ENCODE results near the gene RNF32. TPM values are rescaled to one million over a fixed set of nuclear protein-coding genes. Genes with fewer than 3 reads are reported as not detected.

RNF32 gene
- total RNA-seq, 4 donors from 2014 or later: 0.30 to 4.2 (median 1.5) TPM

- WGBS, 2 donors: 62 to 68% methylated on average over 9 of the region's 9 CpGs
- no peak for DNase-seq (ENCODE audit: low spot score in 2 of 2)
- intact Hi-C loops (cut with DNase I; ENCODE audit: low total_unique reads): no loop called here
- H3K4me3 ChIP-seq (ENCODE audit: low read depth, poor library complexity, severe bottlenecking): no peak overlapping the region
- TF ChIP-seq CTCF (IDR thresholded peaks at IDR 0.05) (no peak), POLR2A (IDR thresholded peaks at IDR 0.05) (no peak)
Measured at GRCh38 chr7:156650042-156650441, 9.5 kb downstream of the RNF32 start.

- TF ChIP-seq POLR2A (IDR thresholded peaks at IDR 0.05): no peak
- no peak for TF ChIP-seq CTCF (IDR thresholded peaks at IDR 0.05)
- intact Hi-C loops (cut with DNase I; ENCODE audit: low total_unique reads): no loop called here
Measured at GRCh38 chr7:156651474-156651873, 10.9 kb downstream of the RNF32 start.

GRCh38 chr7:156652886-156653568, 12.5 kb downstream of the RNF32 start:
- no peak for DNase-seq (ENCODE audit: low spot score in 2 of 2)
- 94 to 95% methylated on average over 8 of the region's 8 CpGs for WGBS, 2 donors
- intact Hi-C loops (cut with DNase I; ENCODE audit: low total_unique reads): no loop called here
- no peak overlapping the region for H3K4me3 ChIP-seq (ENCODE audit: low read depth, poor library complexity, severe bottlenecking)
- TF ChIP-seq POLR2A (IDR thresholded peaks at IDR 0.05) (no peak), CTCF (IDR thresholded peaks at IDR 0.05) (no peak)

More at GRCh38 chr7:156651474-156651873, 10.9 kb downstream of the RNF32 start:
- no peak for DNase-seq (ENCODE audit: low spot score in 2 of 2)
- no peak overlapping the region for H3K4me3 ChIP-seq (ENCODE audit: low read depth, poor library complexity, severe bottlenecking)
- WGBS, 2 donors: 74 to 79% methylated on average over 4 of the region's 4 CpGs

DNA sequence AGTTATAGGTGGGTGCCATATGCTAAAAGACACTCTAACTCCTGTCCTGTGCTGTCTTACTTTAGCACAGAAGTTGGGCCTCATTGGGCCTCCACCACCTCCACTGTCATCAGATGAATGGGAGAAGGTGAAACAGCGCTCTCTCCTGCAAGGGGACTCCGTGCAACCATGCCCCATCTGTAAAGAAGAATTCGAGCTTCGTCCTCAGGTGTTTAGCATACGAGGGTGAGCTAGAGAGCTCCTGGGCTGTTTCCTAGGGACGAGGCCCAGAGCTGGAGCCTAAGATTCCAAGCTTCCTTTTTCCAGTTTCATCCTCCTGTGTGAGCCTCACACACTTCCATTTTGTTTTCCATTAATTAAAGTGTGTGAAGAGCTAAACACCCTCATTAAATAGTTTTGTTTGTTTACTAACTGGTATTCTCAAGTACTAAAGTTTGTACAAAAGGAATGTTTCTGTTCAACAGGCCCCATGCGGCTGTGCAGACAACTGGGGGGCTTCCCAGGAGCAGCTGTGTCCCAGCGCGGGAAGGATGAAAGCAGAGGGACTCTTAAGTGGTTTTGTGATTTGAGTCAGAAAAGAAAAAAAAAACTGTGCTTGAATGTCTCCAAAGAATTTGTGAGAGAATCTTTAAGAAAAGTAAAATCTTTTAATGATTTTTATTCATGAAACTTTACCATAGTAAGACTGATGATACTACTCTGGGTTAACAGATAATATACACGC, 14.1 kb downstream of the RNF32 start:
- intact Hi-C loops (cut with DNase I; ENCODE audit: low total_unique reads): no loop called here
- TF ChIP-seq CTCF (IDR thresholded peaks at IDR 0.05) (no peak), POLR2A (IDR thresholded peaks at IDR 0.05) (no peak)
- 83 to 84% methylated on average over 10 of the region's 10 CpGs for WGBS, 2 donors
- no peak for DNase-seq (ENCODE audit: low spot score in 2 of 2)
- H3K4me3 ChIP-seq (ENCODE audit: low read depth, poor library complexity, severe bottlenecking): no peak overlapping the region

- TF ChIP-seq CTCF (IDR thresholded peaks at IDR 0.05) (no peak), POLR2A (IDR thresholded peaks at IDR 0.05) (no peak)
- intact Hi-C loops (cut with DNase I; ENCODE audit: low total_unique reads): no loop called here
- whole genome bisulfite sequencing, 2 donors: 80 to 91% methylated on average over 6 of the region's 6 CpGs
- DNase-seq (ENCODE audit: low spot score in 2 of 2): no peak
- no peak overlapping the region for H3K4me3 ChIP-seq (ENCODE audit: low read depth, poor library complexity, severe bottlenecking)
Measured at GRCh38 chr7:156655251-156655650, 14.7 kb downstream of the RNF32 start.
